ENCODE results near the gene PPP3CA. TPM values are rescaled to one million over a fixed set of nuclear protein-coding genes. Genes with fewer than 3 reads are reported as not detected.

Gene PPP3CA
- total RNA-seq (2014; rRNA removed; shearing (Covaris generic); ENCODE audit: low replicate concordance): 4.4 and 9.1 TPM in 2 replicates

DNA sequence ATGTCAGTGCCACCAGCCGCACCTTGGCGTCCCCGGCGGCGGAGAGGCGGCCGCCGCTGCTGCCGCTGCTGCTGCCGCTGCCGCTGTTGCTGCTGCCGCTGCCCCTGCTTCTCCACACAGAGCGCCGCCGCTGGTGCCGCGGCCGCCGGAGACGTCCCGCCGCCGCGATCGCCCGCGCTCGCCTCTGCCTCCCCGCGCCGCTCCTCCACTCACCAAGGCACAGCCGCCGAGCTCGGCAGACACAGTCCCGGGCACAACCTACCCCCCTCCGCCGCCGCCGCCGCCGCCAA, at the start of gene PPP3CA:
TSS of gene PPP3CA (minus strand) at position 260 of the 290 bp plus-strand sequence.
- H3K9ac ChIP-seq (ENCODE audit: low read length): peak within 1 kb of the TSS; percentile 76
- H3K9me2 ChIP-seq (replicated peaks; ENCODE audit: insufficient read depth, low read length): no peaks in the 10 kb centered on the region
- peaks cover 22% of the 10 kb centered on the region for H3K4me1 ChIP-seq (ENCODE audit: low read length)
- peak within 1 kb of the TSS; percentile 99 for H3K4me2 ChIP-seq (ENCODE audit: low read depth, low read length, poor library complexity, severe bottlenecking)
- H2AFZ ChIP-seq (ENCODE audit: low read length): peak within 1 kb of the TSS; percentile 98
- H3K27ac ChIP-seq (ENCODE audit: low read length): peak within 1 kb of the TSS; percentile 38; the same call in 1 of the 2 replicates
- H3K4me3 ChIP-seq (ENCODE audit: low read length): peak within 1 kb of the TSS; percentile 94
- no peaks in the 10 kb centered on the region for H3K36me3 ChIP-seq (ENCODE audit: insufficient read depth, low read length)
- no peaks in the 10 kb centered on the region for H3K79me2 ChIP-seq (ENCODE audit: low read length)
- no peaks in the 10 kb centered on the region for H3K9me3 ChIP-seq (ENCODE audit: low read length)
- H4K20me1 ChIP-seq (ENCODE audit: insufficient read depth, low read depth, low read length): peaks cover 8% of the 10 kb centered on the region
- peaks cover 4% of the 10 kb centered on the region; the same call in 1 of the 2 replicates for H3K27me3 ChIP-seq (ENCODE audit: low read length)
- no peak for DNase-seq

DNA sequence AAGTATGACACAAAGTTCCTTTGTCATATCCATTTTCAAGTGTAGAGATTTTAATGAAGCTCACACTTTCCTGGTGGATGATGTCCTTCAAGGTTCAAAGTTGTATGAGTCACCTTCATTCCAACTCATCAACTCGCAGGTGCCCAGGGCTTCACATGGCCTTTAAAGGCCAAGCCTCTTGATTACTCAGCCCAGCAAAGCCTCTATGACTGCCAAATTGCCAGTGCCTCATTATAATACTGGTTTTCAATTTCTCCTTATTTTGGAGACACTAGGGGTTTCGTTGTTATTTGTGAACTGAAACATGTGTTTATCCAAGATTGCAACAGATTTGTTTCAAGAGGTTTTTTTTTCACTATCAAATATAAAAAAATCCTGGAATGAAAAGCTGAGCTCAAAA, 45.9 kb upstream of the PPP3CA start:
- Histone ChIP-seq H3K36me3 (ENCODE audit: insufficient read depth, low read length) (no peaks in the 10 kb centered on the region), H3K9ac (ENCODE audit: low read length) (no peak overlapping the region), H2AFZ (ENCODE audit: low read length) (no peak overlapping the region), H3K79me2 (ENCODE audit: low read length) (no peaks in the 10 kb centered on the region), H3K9me2 (replicated peaks; ENCODE audit: insufficient read depth, low read length) (no peaks in the 10 kb centered on the region), H4K20me1 (ENCODE audit: insufficient read depth, low read depth, low read length) (no peaks in the 10 kb centered on the region), H3K4me3 (ENCODE audit: low read length) (no peak overlapping the region), H3K4me1 (ENCODE audit: low read length) (no peaks in the 10 kb centered on the region), H3K27me3 (ENCODE audit: low read length) (no peaks in the 10 kb centered on the region), H3K9me3 (ENCODE audit: low read length) (no peaks in the 10 kb centered on the region), H3K4me2 (ENCODE audit: low read depth, low read length, poor library complexity, severe bottlenecking) (no peak overlapping the region), H3K27ac (ENCODE audit: low read length) (no peak overlapping the region)
- no peak for DNase-seq

DNA sequence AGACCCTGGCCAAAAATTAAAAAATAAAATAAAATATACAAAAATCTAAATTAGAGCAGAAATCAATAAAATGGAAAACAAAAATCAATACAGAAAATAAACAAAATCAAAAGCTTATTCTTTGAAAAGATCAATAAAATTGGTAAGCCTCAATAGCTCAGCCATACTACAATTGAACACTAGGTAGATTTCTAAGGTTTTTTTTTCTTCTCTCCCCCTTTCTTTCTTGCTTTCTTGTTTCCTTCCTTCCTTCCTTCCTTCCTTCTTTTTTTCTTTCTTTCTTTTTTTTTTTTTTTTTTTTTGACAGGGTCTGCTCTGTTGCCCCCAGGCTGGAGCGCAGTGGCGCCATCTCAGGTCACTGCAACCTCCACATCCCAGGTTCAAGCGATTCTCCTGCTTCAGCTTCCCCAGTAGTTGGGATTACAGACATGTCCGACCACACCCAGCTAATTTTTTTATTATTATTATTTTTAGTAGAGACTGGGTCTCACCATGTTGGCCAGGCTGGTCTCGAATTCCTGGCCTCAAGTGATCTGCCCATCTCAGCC, 23.4 kb upstream of the PPP3CA start:
- Histone ChIP-seq H3K27ac (ENCODE audit: low read length) (no peak overlapping the region), H3K4me3 (ENCODE audit: low read length) (no peak overlapping the region), H2AFZ (ENCODE audit: low read length) (no peak overlapping the region), H3K4me2 (ENCODE audit: low read depth, low read length, poor library complexity, severe bottlenecking) (no peak overlapping the region), H3K9ac (ENCODE audit: low read length) (no peak overlapping the region), H3K79me2 (ENCODE audit: low read length) (no peaks in the 10 kb centered on the region), H4K20me1 (ENCODE audit: insufficient read depth, low read depth, low read length) (no peaks in the 10 kb centered on the region), H3K4me1 (ENCODE audit: low read length) (no peaks in the 10 kb centered on the region), H3K9me2 (replicated peaks; ENCODE audit: insufficient read depth, low read length) (no peaks in the 10 kb centered on the region), H3K36me3 (ENCODE audit: insufficient read depth, low read length) (no peaks in the 10 kb centered on the region), H3K27me3 (ENCODE audit: low read length) (no peaks in the 10 kb centered on the region), H3K9me3 (ENCODE audit: low read length) (no peaks in the 10 kb centered on the region)
- DNase-seq: no peak

DNA sequence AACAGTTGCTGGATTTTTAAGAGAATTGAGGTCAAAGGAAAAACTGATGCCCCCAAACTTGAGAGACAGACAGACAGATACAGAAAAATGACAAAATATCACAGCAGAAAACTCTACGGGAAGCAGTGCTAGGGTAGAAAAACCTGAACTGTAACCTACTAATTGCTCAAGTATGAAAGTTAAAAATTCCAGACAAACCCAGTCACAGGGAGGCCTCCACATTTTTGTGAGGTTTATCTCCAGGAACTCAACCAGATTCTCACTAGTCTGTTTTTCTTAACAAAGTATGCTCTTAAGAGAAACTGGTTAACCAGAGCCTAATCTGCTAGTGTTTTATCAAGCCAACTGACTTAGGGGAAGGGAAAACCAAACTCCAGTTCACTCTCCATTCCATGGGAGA, 19.9 kb upstream of the PPP3CA start:
- no peak for DNase-seq
- H2AFZ ChIP-seq (ENCODE audit: low read length): no peak overlapping the region
- no peaks in the 10 kb centered on the region for H3K4me1 ChIP-seq (ENCODE audit: low read length)
- no peaks in the 10 kb centered on the region for H3K9me3 ChIP-seq (ENCODE audit: low read length)
- no peak overlapping the region for H3K4me2 ChIP-seq (ENCODE audit: low read depth, low read length, poor library complexity, severe bottlenecking)
- no peaks in the 10 kb centered on the region for H3K9me2 ChIP-seq (replicated peaks; ENCODE audit: insufficient read depth, low read length)
- H3K36me3 ChIP-seq (ENCODE audit: insufficient read depth, low read length): no peaks in the 10 kb centered on the region
- H3K79me2 ChIP-seq (ENCODE audit: low read length): no peaks in the 10 kb centered on the region
- no peak overlapping the region for H3K27ac ChIP-seq (ENCODE audit: low read length)
- no peaks in the 10 kb centered on the region for H3K27me3 ChIP-seq (ENCODE audit: low read length)
- H3K4me3 ChIP-seq (ENCODE audit: low read length): no peak overlapping the region
- no peak overlapping the region for H3K9ac ChIP-seq (ENCODE audit: low read length)
- no peaks in the 10 kb centered on the region for H4K20me1 ChIP-seq (ENCODE audit: insufficient read depth, low read depth, low read length)

DNA sequence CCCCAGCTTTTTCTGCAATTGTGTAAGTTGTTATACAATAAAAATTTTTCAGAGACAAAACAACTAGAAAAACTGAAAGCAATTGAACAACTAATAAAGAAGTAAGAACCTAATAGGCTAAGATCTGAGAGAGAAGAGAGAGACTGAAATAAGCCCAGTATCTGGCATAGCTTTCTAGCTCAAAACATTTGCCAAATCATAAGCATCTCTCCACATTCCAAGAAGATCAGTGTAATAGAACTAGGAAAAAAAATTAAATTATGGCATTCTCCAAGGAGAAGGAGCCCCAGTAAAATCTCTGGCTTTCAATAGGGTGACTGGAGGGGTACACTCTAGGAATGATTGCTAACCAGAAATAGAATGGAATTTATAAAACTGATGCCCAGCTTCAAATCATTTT, 19.0 kb upstream of the PPP3CA start:
- no peak overlapping the region for H3K9ac ChIP-seq (ENCODE audit: low read length)
- no peak overlapping the region for H3K4me2 ChIP-seq (ENCODE audit: low read depth, low read length, poor library complexity, severe bottlenecking)
- no peaks in the 10 kb centered on the region for H4K20me1 ChIP-seq (ENCODE audit: insufficient read depth, low read depth, low read length)
- no peaks in the 10 kb centered on the region for H3K36me3 ChIP-seq (ENCODE audit: insufficient read depth, low read length)
- no peak overlapping the region for H3K4me3 ChIP-seq (ENCODE audit: low read length)
- H3K4me1 ChIP-seq (ENCODE audit: low read length): no peaks in the 10 kb centered on the region
- H3K9me2 ChIP-seq (replicated peaks; ENCODE audit: insufficient read depth, low read length): no peaks in the 10 kb centered on the region
- H3K79me2 ChIP-seq (ENCODE audit: low read length): no peaks in the 10 kb centered on the region
- DNase-seq: no peak
- H3K9me3 ChIP-seq (ENCODE audit: low read length): no peaks in the 10 kb centered on the region
- no peak overlapping the region for H3K27ac ChIP-seq (ENCODE audit: low read length)
- H3K27me3 ChIP-seq (ENCODE audit: low read length): no peaks in the 10 kb centered on the region
- no peak overlapping the region for H2AFZ ChIP-seq (ENCODE audit: low read length)

DNA sequence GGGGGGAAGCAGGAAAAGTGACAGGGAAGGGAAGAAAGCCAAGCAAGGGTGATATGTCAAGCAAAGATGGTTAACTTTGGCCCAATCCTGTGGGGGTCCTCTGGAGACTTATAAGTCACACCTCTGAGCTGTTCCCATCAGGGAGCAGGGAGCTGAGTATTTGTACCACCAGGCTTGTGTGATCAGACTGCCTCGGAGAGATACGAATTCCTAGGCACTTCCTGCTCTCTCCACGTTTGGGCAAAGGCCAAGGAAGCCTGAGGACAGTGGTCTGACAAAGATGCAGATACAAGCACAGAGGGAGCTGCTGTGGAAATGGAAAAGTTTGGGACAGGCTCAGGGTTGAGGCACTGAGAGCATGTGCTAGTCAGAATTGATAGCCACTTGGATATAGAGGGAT, 10.4 kb upstream of the PPP3CA start:
- Histone ChIP-seq H3K27ac (ENCODE audit: low read length) (no peak overlapping the region), H2AFZ (ENCODE audit: low read length) (no peak overlapping the region), H3K9me2 (replicated peaks; ENCODE audit: insufficient read depth, low read length) (no peaks in the 10 kb centered on the region), H3K9ac (ENCODE audit: low read length) (no peak overlapping the region), H4K20me1 (ENCODE audit: insufficient read depth, low read depth, low read length) (no peaks in the 10 kb centered on the region), H3K4me2 (ENCODE audit: low read depth, low read length, poor library complexity, severe bottlenecking) (no peak overlapping the region), H3K36me3 (ENCODE audit: insufficient read depth, low read length) (no peaks in the 10 kb centered on the region), H3K4me3 (ENCODE audit: low read length) (no peak overlapping the region), H3K9me3 (ENCODE audit: low read length) (no peaks in the 10 kb centered on the region), H3K79me2 (ENCODE audit: low read length) (no peaks in the 10 kb centered on the region), H3K4me1 (ENCODE audit: low read length) (peaks cover 13% of the 10 kb centered on the region), H3K27me3 (ENCODE audit: low read length) (no peaks in the 10 kb centered on the region)
- no peak for DNase-seq

DNA sequence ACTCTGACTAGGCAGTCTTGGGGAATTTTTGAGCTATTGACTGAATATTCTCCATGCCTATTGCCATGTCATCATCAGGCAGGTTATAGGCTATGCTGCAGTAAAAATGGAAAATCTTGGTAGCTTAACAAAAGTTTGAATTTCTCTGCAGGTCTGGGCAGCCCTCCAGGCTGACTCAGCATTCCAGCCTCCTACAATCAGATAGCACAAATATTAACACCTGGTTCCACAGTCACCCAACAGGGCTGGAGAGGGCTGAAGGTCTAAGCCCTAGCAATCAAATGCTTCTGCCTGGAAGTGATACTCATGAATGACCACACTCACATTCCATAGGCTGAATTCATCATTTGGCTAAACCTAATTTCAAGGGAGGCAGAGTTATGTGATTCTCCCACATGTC, 9.6 kb upstream of the PPP3CA start:
- no peak overlapping the region for H3K9ac ChIP-seq (ENCODE audit: low read length)

DNA sequence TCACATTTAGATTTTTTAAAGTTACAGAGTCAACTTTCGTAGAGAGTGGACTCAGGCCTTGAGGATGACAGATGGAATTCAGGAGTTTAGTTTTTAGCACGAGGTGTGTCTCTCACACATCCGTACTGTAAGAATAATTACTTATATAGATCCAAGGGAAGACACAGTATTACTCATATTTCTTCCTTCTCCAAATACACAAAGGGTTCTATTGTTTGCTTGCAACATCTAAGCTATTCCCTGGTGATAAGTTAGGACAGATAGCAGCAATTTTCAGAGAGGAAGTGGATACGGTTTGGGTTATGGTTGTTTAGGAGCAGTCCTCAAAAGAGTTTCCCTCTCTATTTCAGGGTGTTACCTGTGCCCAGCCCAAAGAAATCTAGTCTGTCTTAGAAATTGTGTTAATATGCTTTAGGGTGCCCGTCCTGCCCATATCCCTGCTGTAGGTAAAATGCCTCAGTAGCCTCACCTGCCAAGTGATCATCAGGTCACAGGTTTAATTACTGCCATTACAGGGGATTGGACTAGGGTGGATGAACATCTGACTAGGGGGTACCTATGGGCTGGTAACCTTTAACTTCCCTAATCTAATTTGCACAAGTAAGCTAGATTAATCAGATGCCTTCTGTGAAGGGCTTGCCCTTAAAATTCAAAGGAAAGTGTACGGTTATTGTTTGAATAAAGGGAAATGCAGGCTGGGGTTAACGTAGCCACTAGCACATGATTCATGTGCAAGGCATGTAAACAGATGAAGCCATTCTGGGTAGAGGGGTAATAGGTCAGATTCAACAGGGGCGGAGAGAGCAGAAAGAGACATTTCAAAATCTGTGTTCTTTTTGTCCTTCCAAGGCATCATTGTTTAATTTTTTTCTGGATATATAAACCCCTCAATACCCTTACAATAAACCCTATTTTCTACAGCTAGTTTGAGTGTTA, 8.7 kb upstream of the PPP3CA start:
- Histone ChIP-seq H3K9me3 (ENCODE audit: low read length) (no peaks in the 10 kb centered on the region), H3K4me3 (ENCODE audit: low read length) (no peak overlapping the region), H3K9me2 (replicated peaks; ENCODE audit: insufficient read depth, low read length) (no peaks in the 10 kb centered on the region), H4K20me1 (ENCODE audit: insufficient read depth, low read depth, low read length) (no peaks in the 10 kb centered on the region), H3K4me1 (ENCODE audit: low read length) (peaks cover 13% of the 10 kb centered on the region), H2AFZ (ENCODE audit: low read length) (no peak overlapping the region), H3K4me2 (ENCODE audit: low read depth, low read length, poor library complexity, severe bottlenecking) (no peak overlapping the region), H3K79me2 (ENCODE audit: low read length) (no peaks in the 10 kb centered on the region), H3K27ac (ENCODE audit: low read length) (no peak overlapping the region), H3K36me3 (ENCODE audit: insufficient read depth, low read length) (no peaks in the 10 kb centered on the region), H3K9ac (ENCODE audit: low read length) (no peak overlapping the region), H3K27me3 (ENCODE audit: low read length) (no peaks in the 10 kb centered on the region)
- no peak for DNase-seq

More for the DNA sequence above, 9.6 kb upstream of the PPP3CA start:
- no peak for DNase-seq
- H3K36me3 ChIP-seq (ENCODE audit: insufficient read depth, low read length): no peaks in the 10 kb centered on the region
- H3K4me3 ChIP-seq (ENCODE audit: low read length): no peak overlapping the region
- H3K79me2 ChIP-seq (ENCODE audit: low read length): no peaks in the 10 kb centered on the region
- H3K4me2 ChIP-seq (ENCODE audit: low read depth, low read length, poor library complexity, severe bottlenecking): no peak overlapping the region
- H3K9me2 ChIP-seq (replicated peaks; ENCODE audit: insufficient read depth, low read length): no peaks in the 10 kb centered on the region
- peaks cover 13% of the 10 kb centered on the region for H3K4me1 ChIP-seq (ENCODE audit: low read length)
- no peaks in the 10 kb centered on the region for H3K27me3 ChIP-seq (ENCODE audit: low read length)
- H3K9me3 ChIP-seq (ENCODE audit: low read length): no peaks in the 10 kb centered on the region
- H2AFZ ChIP-seq (ENCODE audit: low read length): no peak overlapping the region
- H4K20me1 ChIP-seq (ENCODE audit: insufficient read depth, low read depth, low read length): no peaks in the 10 kb centered on the region
- no peak overlapping the region for H3K27ac ChIP-seq (ENCODE audit: low read length)

Measured in Karpas-422 (cell line).